HG03045 (cell line): ENCODE data around the gene FOCAD.

Experiments used
- ATAC-seq: cut with Tn5 transposase; IDR thresholded peaks from one replicate; pipeline ENCODE4 v1.9.1; 2021; ENCODE audit warnings: mild to moderate bottlenecking, moderate library complexity; ENCODE audit not compliant: unreplicated experiment

The FOCAD gene

GRCh38 chr9:20870115-20870514, 186.1 kb downstream of the FOCAD start:
- ATAC-seq: no peak

GRCh38 chr9:20872340-20872977, 188.4 kb downstream of the FOCAD start:
- ATAC-seq: no peak

DNA sequence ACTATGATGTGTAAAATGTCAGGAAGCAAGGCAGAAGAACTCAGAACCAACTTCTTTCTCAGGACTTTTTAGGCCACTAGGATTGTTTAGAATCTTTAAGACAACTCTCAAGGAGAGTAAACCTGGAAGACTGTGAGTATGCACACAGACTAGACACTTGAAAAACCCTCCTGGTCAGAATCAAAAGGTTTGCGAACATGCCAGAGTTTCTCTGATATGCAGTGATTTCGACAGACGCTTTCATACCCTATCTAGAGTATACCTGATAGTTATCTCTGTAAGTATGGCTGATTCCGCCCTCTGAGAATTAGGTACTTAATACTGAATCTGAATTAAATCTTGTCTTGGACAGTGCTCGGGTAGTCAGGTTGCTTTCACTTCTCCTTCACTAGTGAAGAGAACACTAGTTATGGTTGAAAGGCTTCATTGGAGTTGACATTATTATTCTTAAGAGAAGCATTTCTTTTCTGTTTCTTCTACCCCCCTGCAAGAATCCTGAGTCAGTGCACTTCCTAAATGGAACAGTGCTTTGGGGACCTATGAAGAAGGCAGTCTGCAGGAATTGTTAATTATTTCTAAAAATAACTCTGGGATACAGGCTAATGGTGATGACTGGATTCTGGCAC, 189.3 kb downstream of the FOCAD start:
- no peak for ATAC-seq

DNA sequence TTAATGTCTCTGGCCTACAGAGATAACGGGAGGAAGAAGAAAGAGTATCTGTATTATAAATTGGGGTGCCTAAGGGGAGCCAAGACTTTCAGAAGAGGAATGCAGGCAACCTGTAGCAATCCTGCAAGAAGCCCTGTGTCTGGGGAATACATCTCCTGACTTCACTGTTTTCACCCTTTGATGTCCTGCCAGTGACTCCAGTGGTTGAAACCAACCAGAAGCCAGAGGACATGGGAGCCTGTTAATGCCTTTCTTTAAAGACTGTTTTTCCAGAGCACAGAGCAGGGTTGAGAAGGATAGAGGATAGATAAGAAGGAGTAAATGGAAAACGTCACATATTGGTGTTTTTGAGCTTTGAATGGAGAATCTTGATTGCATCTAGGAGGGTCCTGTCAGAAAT, 196.2 kb downstream of the FOCAD start:
- ATAC-seq: no peak

DNA sequence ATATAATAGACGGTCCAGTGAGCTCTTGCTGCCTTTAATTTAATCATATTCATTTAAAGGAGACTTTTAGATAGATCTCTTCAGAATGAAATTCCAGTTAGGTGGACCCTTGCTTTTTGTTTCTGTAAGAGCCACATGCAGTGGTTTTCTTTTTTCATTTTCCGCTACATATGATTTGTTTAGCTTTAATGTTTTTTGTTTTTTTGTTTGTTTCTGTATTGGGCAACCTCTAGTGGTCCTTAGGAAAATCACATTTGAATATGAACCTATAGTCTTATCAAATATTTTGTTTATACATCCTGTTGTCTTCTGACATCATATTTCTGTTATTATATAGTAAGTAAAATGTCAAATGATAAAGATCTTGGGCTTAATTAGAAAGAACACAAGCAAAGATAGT, 196.6 kb downstream of the FOCAD start:
- no peak for ATAC-seq

GRCh38 chr9:20884985-20885593, 201.0 kb downstream of the FOCAD start:
- ATAC-seq: no peak

GRCh38 chr9:20898885-20899554, 215.0 kb downstream of the FOCAD start:
- no peak for ATAC-seq

DNA sequence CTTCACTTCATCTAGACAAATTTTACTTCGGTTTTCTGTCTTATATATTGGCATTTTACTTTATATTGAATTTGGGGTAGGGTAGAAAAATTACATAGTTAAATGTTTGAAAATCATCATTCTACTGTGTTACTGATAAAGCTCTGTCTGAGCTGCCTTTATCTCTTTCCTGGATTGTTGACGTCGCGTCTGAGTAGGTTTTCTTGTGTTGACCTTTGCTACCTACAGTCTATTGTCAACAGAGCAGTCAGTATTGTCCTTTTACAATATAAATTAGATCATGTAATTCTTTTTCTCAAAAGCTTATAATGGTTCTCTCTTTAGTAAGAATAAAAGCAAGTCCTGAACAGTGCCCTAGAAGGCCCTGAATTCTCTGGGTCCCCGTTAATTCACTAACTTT, 219.2 kb downstream of the FOCAD start:
- ATAC-seq: no peak

- no peak for ATAC-seq
Observed at GRCh38 chr9:20904995-20905394, 220.9 kb downstream of the FOCAD start.

DNA sequence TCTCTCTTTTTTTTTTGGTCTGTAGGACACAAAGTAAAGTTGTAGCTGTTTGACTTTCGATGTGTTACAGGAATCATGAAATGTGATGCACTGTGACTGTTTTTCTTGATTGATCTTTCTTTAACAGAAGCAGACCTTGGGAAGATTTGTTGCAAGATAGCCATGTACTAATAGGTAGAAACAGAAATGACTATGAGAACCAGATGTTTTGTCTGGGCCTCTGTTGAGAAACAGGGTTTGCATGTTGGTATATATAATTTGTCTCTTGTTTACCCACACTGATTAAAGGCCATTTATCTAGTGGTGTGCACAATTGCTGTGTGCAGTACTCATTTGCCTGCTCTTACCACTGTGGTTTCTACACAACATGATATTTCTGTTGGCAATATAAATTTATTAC, 222.3 kb downstream of the FOCAD start:
- no peak for ATAC-seq

GRCh38 chr9:20908461-20908860, 224.4 kb downstream of the FOCAD start:
- no peak for ATAC-seq

GRCh38 chr9:20914556-20914955, 230.5 kb downstream of the FOCAD start:
- ATAC-seq: no peak

DNA sequence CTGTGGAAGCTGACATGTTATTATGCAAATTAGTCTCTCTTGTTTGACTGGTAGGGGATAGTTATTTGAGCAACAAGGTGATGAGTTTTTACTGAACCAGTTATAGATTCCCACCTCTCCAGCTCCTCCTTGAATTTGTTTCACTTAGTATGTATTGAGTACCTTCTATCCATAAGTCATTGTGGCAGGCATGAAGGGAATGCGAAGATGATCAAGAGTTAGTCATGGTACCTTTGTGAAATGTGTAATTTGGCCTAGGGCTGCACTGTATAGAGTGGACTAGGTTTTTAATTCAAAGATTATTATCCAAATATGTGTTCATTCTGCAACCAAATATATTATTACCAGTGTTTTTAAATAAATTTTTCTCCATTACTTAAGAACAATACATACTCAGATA, 237.3 kb downstream of the FOCAD start:
- no peak for ATAC-seq

GRCh38 chr9:20925256-20926045, 241.4 kb downstream of the FOCAD start:
- ATAC-seq: no peak

DNA sequence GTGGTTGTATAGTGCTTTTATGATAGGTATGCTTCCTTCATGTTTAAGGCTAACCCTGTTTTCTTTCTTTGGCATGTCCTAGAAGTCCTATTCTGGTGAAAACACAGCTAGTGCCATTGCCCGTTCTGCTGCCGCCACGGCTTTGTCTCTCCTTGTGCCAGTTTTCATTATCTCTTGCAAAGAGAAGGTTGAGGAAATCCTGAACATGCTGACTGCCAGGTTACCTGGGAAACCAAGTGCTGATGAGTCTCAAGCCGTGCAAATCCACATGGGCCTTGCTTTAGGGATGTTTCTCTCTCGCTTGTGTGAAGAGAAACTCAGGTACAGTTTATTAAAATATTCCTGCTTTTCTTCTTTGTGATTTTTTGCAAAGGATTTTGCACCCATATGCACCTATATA, 245.2 kb downstream of the FOCAD start:
- ATAC-seq: no peak

DNA sequence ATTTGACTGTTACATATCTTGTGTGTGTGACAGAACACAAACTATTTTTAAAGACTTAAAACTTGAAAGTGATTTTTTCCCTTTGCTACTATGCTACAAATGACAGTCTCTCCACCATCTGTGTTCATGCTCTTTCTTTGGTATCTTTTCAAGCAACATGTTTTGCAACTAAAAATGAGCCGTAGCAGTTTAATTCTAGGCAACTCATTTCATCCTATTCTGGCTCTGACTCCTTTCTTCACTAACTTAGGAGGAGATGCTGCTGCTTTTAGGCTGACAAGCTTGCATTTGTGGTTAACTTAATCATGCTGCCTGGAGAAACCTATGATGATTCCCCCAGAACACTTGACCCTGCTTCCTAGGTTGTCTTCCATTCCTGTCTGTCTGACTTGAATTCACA, 246.8 kb downstream of the FOCAD start:
- ATAC-seq: no peak

DNA sequence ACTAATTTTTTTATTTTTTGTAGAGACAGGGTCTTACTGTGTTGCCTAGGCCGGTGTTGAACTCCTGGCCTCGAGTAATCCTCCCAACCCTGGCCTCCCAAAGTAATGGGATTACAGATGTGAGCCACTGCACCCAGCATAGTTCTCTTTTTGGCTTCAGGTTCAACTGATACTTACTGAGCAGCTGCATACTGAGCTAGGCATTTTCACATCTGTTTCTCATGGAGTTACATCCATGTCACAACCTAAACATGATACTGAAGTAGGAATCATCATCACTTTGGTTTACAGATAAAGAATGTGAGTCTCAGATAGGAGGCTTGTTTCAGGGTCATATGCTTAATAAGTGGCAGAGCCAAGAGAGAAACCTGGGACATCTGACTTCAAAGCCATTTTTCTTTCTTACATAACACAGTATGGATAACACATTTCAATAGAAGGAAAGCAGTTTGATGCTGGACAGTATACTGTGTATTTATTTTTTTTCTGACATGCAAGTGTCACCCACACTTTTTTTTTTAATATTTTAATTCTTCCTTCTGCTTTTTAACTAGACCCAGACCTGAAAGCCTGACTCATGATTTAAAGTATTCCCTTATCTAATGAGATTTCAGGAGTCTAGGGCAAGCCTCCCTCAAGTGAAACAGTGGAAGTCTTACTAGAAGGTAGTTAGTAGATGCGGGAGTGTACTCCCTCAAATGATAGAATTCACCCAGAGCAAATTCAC, 256.6 kb downstream of the FOCAD start:
- ATAC-seq: no peak

GRCh38 chr9:20941174-20941690, 257.2 kb downstream of the FOCAD start:
- peak; percentile 97 for ATAC-seq

GRCh38 chr9:20944507-20944906, 260.4 kb downstream of the FOCAD start:
- ATAC-seq: no peak

- no peak for ATAC-seq
Observed at GRCh38 chr9:20945269-20945668, 261.2 kb downstream of the FOCAD start.
